Panc1 (cell line): ENCODE results near the gene ADAM33. TPM values are rescaled to one million over a fixed set of nuclear protein-coding genes. Genes with fewer than 3 reads are reported as not detected.

Experiments
- ATAC-seq: fragments of 200-7000 bp; cut with Tn5 transposase; 2 replicates; pipeline ENCODE4 v1.9.1; 2020; ENCODE audit warnings: mild to moderate bottlenecking, moderate library complexity
- BruUV-seq: library from RNA; stranded (reverse); fragments of 400-500 nt; replicated peaks from 2 replicates; lab custom pipeline; 2021; lab: Mats Ljungman, UMichigan
- CTCF ChIA-PET: fragments of 300-600 bp; sonication (Branson Sonifier 250); formaldehyde crosslinking; loops from one replicate; lab custom pipeline; 2022; ENCODE audit warnings: antibody characterized with exemption; lab: Charles Lee
- POLR2A ChIA-PET: fragments of 300-600 bp; sonication (Branson Sonifier 250); formaldehyde crosslinking; loops from one replicate; lab custom pipeline; 2022; ENCODE audit warnings: antibody characterized with exemption; lab: Charles Lee
- DNase-seq: peaks from one replicate; pipeline ENCODE4 v3.0.0-alpha.2; 2010; ENCODE audit warnings: low read depth, low spot score
- H3K27ac ChIP-seq: 2 replicates; pipeline ENCODE4 v1.5.1; 2011; ENCODE audit warnings: mild to moderate bottlenecking, low read length, inconsistent platforms
- H3K27me3 ChIP-seq: fragments of 200-500 bp; sonication (Bioruptor generic); 2 replicates; pipeline ENCODE4 v1.6.0; 2014; ENCODE audit warnings: low read length, inconsistent platforms; ENCODE audit not compliant: control insufficient read depth, insufficient read depth
- H3K36me3 ChIP-seq: fragments of 200-500 bp; sonication (Bioruptor generic); 2 replicates; pipeline ENCODE4 v1.5.1; 2014; ENCODE audit warnings: inconsistent platforms, mild to moderate bottlenecking, low read length, moderate library complexity; ENCODE audit not compliant: control insufficient read depth, insufficient read depth
- H3K4me1 ChIP-seq: 2 replicates; pipeline ENCODE4 v1.5.1; 2011; ENCODE audit warnings: inconsistent platforms, mild to moderate bottlenecking, low read length, moderate library complexity; ENCODE audit not compliant: control insufficient read depth, insufficient read depth
- H3K4me3 ChIP-seq, 2 experiments: 2 replicates each; pipeline ENCODE4 v1.5.1; 2011 to 2012; ENCODE audit warnings: low read depth in 2 of 2, low read length in 2 of 2, mild to moderate bottlenecking in 2 of 2, inconsistent platforms in 1 of 2, moderate library complexity in 1 of 2
- H3K9me3 ChIP-seq: fragments of 200-500 bp; sonication (Bioruptor generic); 2 replicates; pipeline ENCODE4 v1.5.1; 2014; ENCODE audit warnings: low read depth, mild to moderate bottlenecking, inconsistent platforms, low read length, moderate library complexity; ENCODE audit not compliant: control insufficient read depth, insufficient read depth
- CTCF ChIP-seq: fragments of 450-650 bp; IDR thresholded peaks from 2 replicates; pipeline ENCODE4 v1.5.1; 2017; ENCODE audit warnings: mild to moderate bottlenecking
- POLR2AphosphoS5 ChIP-seq: IDR thresholded peaks from 2 replicates; pipeline ENCODE4 v1.6.1; 2012; ENCODE audit warnings: mild to moderate bottlenecking, low read depth, low read length, moderate library complexity
- REST ChIP-seq, 2 experiments: IDR thresholded peaks; 2 replicates each; pipeline ENCODE4 v1.6.1; 2011 to 2012; ENCODE audit warnings: low read depth in 2 of 2, control low read depth in 1 of 2, low read length in 1 of 2, mild to moderate bottlenecking in 1 of 2, moderate library complexity in 1 of 2; ENCODE audit not compliant: insufficient read depth in 1 of 2
- SIN3A ChIP-seq: IDR thresholded peaks from 2 replicates; pipeline ENCODE4 v1.6.1; 2012; ENCODE audit warnings: low read depth, mild to moderate bottlenecking, low read length, moderate library complexity, borderline replicate concordance; ENCODE audit not compliant: insufficient read depth
- TCF7L2 ChIP-seq: IDR thresholded peaks from 2 replicates; pipeline ENCODE4 v1.6.1; 2011; ENCODE audit warnings: mild to moderate bottlenecking, low read depth, low read length, inconsistent platforms
- in situ Hi-C: cut with HindIII; loops from 2 replicates; pipeline ENCODE4 v1.10.0; 2016; ENCODE audit warnings: low sequenced_read_pairs, low pct_unique_long_range_greater_than_20kb
- intact Hi-C: fragments of 100-400 bp; cut with micrococcal nuclease; formaldehyde crosslinking; loops from one replicate; pipeline ENCODE4 v1.10.0; 2022; ENCODE audit not compliant: unreplicated experiment
- total RNA-seq: library from RNA; stranded (reverse); gene quantifications from one replicate; pipeline ENCODE4 v1.2.1, GENCODE V29; 2021; ENCODE audit not compliant: unreplicated experiment

ADAM33 gene
- total RNA-seq, 1 experiment from 2014 or later = 0.62 TPM

GRCh38 chr20:3655131-3655405, 26.7 kb downstream of the ADAM33 start:
- Histone ChIP-seq H3K36me3 (no peaks in the 10 kb centered on the region), H3K4me1 (0 out of 2 replicates have a peak, but pooled peaks cover 3% of the 10 kb centered on the region), H3K9me3 (no peaks in the 10 kb centered on the region), H3K4me3 (no peak overlapping the region), H3K27me3 (no peaks in the 10 kb centered on the region; the same call in 1 of the 2 replicates), H3K27ac (no peak overlapping the region)
- DNase-seq (no peak), ATAC-seq (no peak)
- intact Hi-C loops (no loop called here), in situ Hi-C loops (no loop called here)
- ChIA-PET CTCF (no interaction called here), POLR2A (no interaction called here)
- TF ChIP-seq POLR2AphosphoS5 (no peak), TCF7L2 (no peak), REST (IDR thresholded peaks at IDR 0.05; ENCODE audit: insufficient read depth in 1 of 2, low read depth in 2 of 2, low read length in 1 of 2) (no peak), SIN3A (no peak), CTCF (no peak)
- BruUV-seq = no TSS peak

GRCh38 chr20:3654326-3655130, 27.3 kb downstream of the ADAM33 start:
- DNase-seq = no peak
- H3K36me3 ChIP-seq = no peaks in the 10 kb centered on the region
- ChIA-PET CTCF (no interaction called here), POLR2A (no interaction called here)
- intact Hi-C loops = no loop called here
- H3K4me1 ChIP-seq = 0 out of 2 replicates have a peak, but pooled peaks cover 3% of the 10 kb centered on the region
- in situ Hi-C loops = no loop called here
- BruUV-seq = no TSS peak
- TF ChIP-seq SIN3A = no peak
- no peak for TF ChIP-seq REST (IDR thresholded peaks at IDR 0.05; ENCODE audit: insufficient read depth in 1 of 2, low read depth in 2 of 2, low read length in 1 of 2)
- TF ChIP-seq TCF7L2 = no peak
- no peak for TF ChIP-seq CTCF
- TF ChIP-seq POLR2AphosphoS5 = no peak
- H3K27me3 ChIP-seq = no peaks in the 10 kb centered on the region
- H3K4me3 ChIP-seq = no peak overlapping the region
- H3K9me3 ChIP-seq = no peaks in the 10 kb centered on the region
- H3K27ac ChIP-seq = no peak overlapping the region
- no peak for ATAC-seq
